GM18909 (cell line): ENCODE results near the gene AOPEP.

ENCODE experiments used
- ATAC-seq: cut with Tn5 transposase; IDR thresholded peaks from one replicate; pipeline ENCODE4 v1.9.1; 2021; ENCODE audit warnings: mild to moderate bottlenecking; ENCODE audit not compliant: unreplicated experiment, poor library complexity

AOPEP gene

GRCh38 chr9:94808926-94809700, 82.6 kb downstream of the AOPEP start:
- no peak for ATAC-seq

- ATAC-seq, result no peak
These were observed 83.3 kb downstream of the AOPEP start for GRCh38 chr9:94809778-94810177.

- ATAC-seq, result no peak
These were observed 84.6 kb downstream of the AOPEP start for GRCh38 chr9:94811074-94811473.

GRCh38 chr9:94812343-94812742, 85.8 kb downstream of the AOPEP start:
- ATAC-seq, result no peak

GRCh38 chr9:94813379-94813778, 86.9 kb downstream of the AOPEP start:
- no peak for ATAC-seq

- ATAC-seq, result no peak
These were observed 91.0 kb downstream of the AOPEP start for GRCh38 chr9:94817291-94818177.

- no peak for ATAC-seq
These were observed 91.7 kb downstream of the AOPEP start for GRCh38 chr9:94818178-94818541.

- ATAC-seq, result no peak
These were observed 92.7 kb downstream of the AOPEP start for GRCh38 chr9:94819161-94819687.

GRCh38 chr9:94821098-94821887, 94.8 kb downstream of the AOPEP start:
- ATAC-seq, result peak; percentile 77

GRCh38 chr9:94822273-94822672, 95.8 kb downstream of the AOPEP start:
- no peak for ATAC-seq

GRCh38 chr9:94823710-94824109, 97.2 kb downstream of the AOPEP start:
- ATAC-seq, result no peak

- ATAC-seq, result no peak
These were observed 97.9 kb downstream of the AOPEP start for GRCh38 chr9:94824411-94824810.

GRCh38 chr9:94824913-94825610, 98.6 kb downstream of the AOPEP start:
- ATAC-seq, result no peak

GRCh38 chr9:94825611-94825958, 99.1 kb downstream of the AOPEP start:
- ATAC-seq, result no peak

- no peak for ATAC-seq
These were observed 99.5 kb downstream of the AOPEP start for GRCh38 chr9:94826044-94826443.

GRCh38 chr9:94826644-94827410, 100.3 kb downstream of the AOPEP start:
- ATAC-seq, result no peak

- no peak for ATAC-seq
These were observed 101.2 kb downstream of the AOPEP start for GRCh38 chr9:94827584-94828304.

GRCh38 chr9:94829380-94830070, 103.0 kb downstream of the AOPEP start:
- ATAC-seq, result no peak
